ENCODE results near the gene TAMM41.
A peak's percentile ranks its signal among the peaks of the same experiment; 100 is the strongest.

TAMM41 gene

GRCh38 chr3:11845651-11846050 lies 1.0 kb downstream of the TAMM41 start:
- Histone ChIP-seq H3K27ac (ENCODE audit: low read depth, low read length, poor library complexity, severe bottlenecking) (no peak overlapping the region), H3K4me3 (ENCODE audit: low read depth, low read length, poor library complexity, severe bottlenecking) (peak overlapping the region; percentile 77), H3K9me3 (ENCODE audit: low read length) (no peaks in the 10 kb centered on the region), H3F3A (ENCODE audit: insufficient read depth, low read length) (no peaks in the 10 kb centered on the region), H2AFZ (ENCODE audit: low read length) (no peak overlapping the region), H3K4me2 (ENCODE audit: low read length) (peak overlapping the region; percentile 78), H3K9ac (ENCODE audit: low read length) (peak overlapping the region; percentile 76), H3K27me3 (ENCODE audit: insufficient read depth, low read length) (peaks cover 5% of the 10 kb centered on the region; the same call in 1 of the 2 replicates), H3K9me2 (ENCODE audit: low read depth, low read length) (no peaks in the 10 kb centered on the region), H3K36me3 (ENCODE audit: insufficient read depth, low read length) (peaks cover 27% of the 10 kb centered on the region), H3K4me1 (ENCODE audit: insufficient read depth, low read length, severe bottlenecking) (peaks cover 18% of the 10 kb centered on the region), H4K20me1 (ENCODE audit: insufficient read depth, low read length) (no peaks in the 10 kb centered on the region), H3K79me2 (ENCODE audit: insufficient read depth, low read length) (peaks cover 9% of the 10 kb centered on the region)
- TF ChIP-seq CTCF (IDR thresholded peaks at IDR 0.05; ENCODE audit: low read length) (no peak), EZH2 (IDR thresholded peaks at IDR 0.05; ENCODE audit: borderline replicate concordance, low read length) (no peak)

GRCh38 chr3:11844891-11845290 lies 1.8 kb downstream of the TAMM41 start:
- Histone ChIP-seq H3K36me3 (ENCODE audit: insufficient read depth, low read length) (peaks cover 35% of the 10 kb centered on the region), H3K4me2 (ENCODE audit: low read length) (peak overlapping the region; percentile 78), H3K9me2 (ENCODE audit: low read depth, low read length) (no peaks in the 10 kb centered on the region), H3K79me2 (ENCODE audit: insufficient read depth, low read length) (peaks cover 9% of the 10 kb centered on the region), H3K9me3 (ENCODE audit: low read length) (0 out of 2 replicates have a peak, but pooled peaks cover 3% of the 10 kb centered on the region), H2AFZ (ENCODE audit: low read length) (no peak overlapping the region), H3K27ac (ENCODE audit: low read depth, low read length, poor library complexity, severe bottlenecking) (no peak overlapping the region), H3K4me1 (ENCODE audit: insufficient read depth, low read length, severe bottlenecking) (peaks cover 18% of the 10 kb centered on the region), H4K20me1 (ENCODE audit: insufficient read depth, low read length) (no peaks in the 10 kb centered on the region), H3F3A (ENCODE audit: insufficient read depth, low read length) (no peaks in the 10 kb centered on the region), H3K9ac (ENCODE audit: low read length) (peak overlapping the region; percentile 76; the same call in 1 of the 2 replicates), H3K27me3 (ENCODE audit: insufficient read depth, low read length) (peaks cover 5% of the 10 kb centered on the region; the same call in 1 of the 2 replicates), H3K4me3 (ENCODE audit: low read depth, low read length, poor library complexity, severe bottlenecking) (no peak overlapping the region)
- TF ChIP-seq EZH2 (IDR thresholded peaks at IDR 0.05; ENCODE audit: borderline replicate concordance, low read length) (no peak), CTCF (IDR thresholded peaks at IDR 0.05; ENCODE audit: low read length) (no peak)

- H3F3A ChIP-seq (ENCODE audit: insufficient read depth, low read length): no peaks in the 10 kb centered on the region
- no peak overlapping the region for H3K9ac ChIP-seq (ENCODE audit: low read length)
- no peaks in the 10 kb centered on the region for H3K79me2 ChIP-seq (ENCODE audit: insufficient read depth, low read length)
- no peaks in the 10 kb centered on the region for H4K20me1 ChIP-seq (ENCODE audit: insufficient read depth, low read length)
- no peaks in the 10 kb centered on the region for H3K9me2 ChIP-seq (ENCODE audit: low read depth, low read length)
- peak; percentile 61 for TF ChIP-seq CTCF (IDR thresholded peaks at IDR 0.05; ENCODE audit: low read length)
- no peak for TF ChIP-seq EZH2 (IDR thresholded peaks at IDR 0.05; ENCODE audit: borderline replicate concordance, low read length)
- H3K4me1 ChIP-seq (ENCODE audit: insufficient read depth, low read length, severe bottlenecking): no peaks in the 10 kb centered on the region
- H3K4me2 ChIP-seq (ENCODE audit: low read length): no peak overlapping the region
- no peak overlapping the region for H2AFZ ChIP-seq (ENCODE audit: low read length)
- H3K4me3 ChIP-seq (ENCODE audit: low read depth, low read length, poor library complexity, severe bottlenecking): no peak overlapping the region
- H3K9me3 ChIP-seq (ENCODE audit: low read length): 0 out of 2 replicates have a peak, but pooled peaks cover 5% of the 10 kb centered on the region
- no peak overlapping the region for H3K27ac ChIP-seq (ENCODE audit: low read depth, low read length, poor library complexity, severe bottlenecking)
- H3K27me3 ChIP-seq (ENCODE audit: insufficient read depth, low read length): no peaks in the 10 kb centered on the region
- peaks cover 70% of the 10 kb centered on the region for H3K36me3 ChIP-seq (ENCODE audit: insufficient read depth, low read length)
Observed at GRCh38 chr3:11835028-11835639, 11.6 kb downstream of the TAMM41 start.

All from OCI-LY1 (cell line).